ENCODE data around the gene EFHD2. TPM values are rescaled to one million over a fixed set of nuclear protein-coding genes. Genes with fewer than 3 reads are reported as not detected.

The EFHD2 gene
- total RNA-seq (2021) (129 and 160 TPM in 2 replicates), Bru-seq, nascent RNA (percentile 81 among the genes with signal in this experiment), BruChase-seq, experiment 1, labeled RNA remaining after a 2-hour chase (percentile 83 among the genes with signal in this experiment), BruChase-seq, experiment 2, labeled RNA remaining after a 6-hour chase (percentile 96 among the genes with signal in this experiment)
- long read RNA-seq, transcript EFHD2-201 (4 exons, 2,419 nt), result major isoform, 385 of 477 reads
- long read RNA-seq, partial matches to known transcripts, result 62 of 477 reads
- long read RNA-seq, other reads (novel, unspliced or antisense), result 30 of 477 reads

GRCh38 chr1:15409388-15410222, at the start of gene EFHD2:
Gene EFHD2, plus strand, starts transcription at chr1:15409888. Its CDS starts 84 bp downstream, at chr1:15409972.
- no peaks in the 10 kb centered on the region for H3K27me3 ChIP-seq (ENCODE audit: insufficient read depth, low read depth)
- H3K9me2 ChIP-seq (ENCODE audit: insufficient read depth), result no peaks in the 10 kb centered on the region
- H3K4me3 ChIP-seq, result peak within 1 kb of the TSS; percentile 75
- peak within 1 kb of the TSS; percentile 34; the same call in 1 of the 2 replicates for H3K27ac ChIP-seq
- H4K20me1 ChIP-seq (ENCODE audit: insufficient read depth), result peaks cover 6% of the 10 kb centered on the region
- H3K4me2 ChIP-seq, result peak within 1 kb of the TSS; percentile 94
- CTCF ChIA-PET, result interaction anchor here (0.6 kb wide), 1 partner anchor 125 kb away, joined by 3 read pairs; no protein-coding TSS in a partner anchor
- H2AFZ ChIP-seq, result peak within 1 kb of the TSS; percentile 52; the same call in 1 of the 2 replicates
- peaks cover 16% of the 10 kb centered on the region for H3K4me1 ChIP-seq (replicated peaks; ENCODE audit: insufficient read depth)
- H3K79me2 ChIP-seq (ENCODE audit: low read depth), result peaks cover 46% of the 10 kb centered on the region
- POLR2A ChIA-PET (ENCODE audit: unreplicated experiment), result interaction anchor here (0.5 to 0.7 kb wide), 3 partner anchors 17 to 86 kb away, joined by 4 read pairs; no protein-coding TSS in a partner anchor
- no peaks in the 10 kb centered on the region for H3K9me3 ChIP-seq (ENCODE audit: insufficient read depth, low read depth)
- TF ChIP-seq EZH2 (IDR thresholded peaks at IDR 0.05; ENCODE audit: low read depth) (no peak), CTCF (conservative IDR thresholded peaks at IDR 0.05) (no peak)
- peak; percentile 42 to 80 for DNase-seq
- BruUV-seq (replicated peaks), result no TSS peak
- intact Hi-C loops (cut with micrococcal nuclease; ENCODE audit: unreplicated experiment), result no loop called here
- H3K36me3 ChIP-seq (ENCODE audit: low read depth), result no peaks in the 10 kb centered on the region
- peaks cover 11% of the 10 kb centered on the region; the same call in 1 of the 2 replicates for H3F3A ChIP-seq (ENCODE audit: insufficient read depth, low read depth)

- Histone ChIP-seq H3K36me3 (ENCODE audit: low read depth) (no peaks in the 10 kb centered on the region), H3F3A (ENCODE audit: insufficient read depth, low read depth) (peaks cover 15% of the 10 kb centered on the region), H3K27ac (no peak overlapping the region), H3K4me3 (no peak overlapping the region), H4K20me1 (ENCODE audit: insufficient read depth) (no peaks in the 10 kb centered on the region), H3K79me2 (ENCODE audit: low read depth) (no peaks in the 10 kb centered on the region), H3K4me2 (no peak overlapping the region), H3K9me3 (ENCODE audit: insufficient read depth, low read depth) (no peaks in the 10 kb centered on the region), H2AFZ (no peak overlapping the region), H3K4me1 (replicated peaks; ENCODE audit: insufficient read depth) (peaks cover 21% of the 10 kb centered on the region), H3K9me2 (ENCODE audit: insufficient read depth) (no peaks in the 10 kb centered on the region), H3K27me3 (ENCODE audit: insufficient read depth, low read depth) (no peaks in the 10 kb centered on the region)
- no peak for DNase-seq
- intact Hi-C loops (cut with micrococcal nuclease; ENCODE audit: unreplicated experiment), result no loop called here
- ChIA-PET POLR2A (ENCODE audit: unreplicated experiment) (no interaction called here), CTCF (no interaction called here)
- BruUV-seq (replicated peaks), result no TSS peak
- TF ChIP-seq CTCF (conservative IDR thresholded peaks at IDR 0.05), result no peak
- TF ChIP-seq EZH2 (IDR thresholded peaks at IDR 0.05; ENCODE audit: low read depth), result no peak
These were observed 49.0 kb upstream of the EFHD2 start for GRCh38 chr1:15360700-15361099.

- H3K27me3 ChIP-seq (ENCODE audit: insufficient read depth, low read depth), result no peaks in the 10 kb centered on the region
- ChIA-PET POLR2A (ENCODE audit: unreplicated experiment) (no interaction called here), CTCF (no interaction called here)
- peaks cover 6% of the 10 kb centered on the region for H3K4me1 ChIP-seq (replicated peaks; ENCODE audit: insufficient read depth)
- no peak overlapping the region for H3K4me3 ChIP-seq
- H2AFZ ChIP-seq, result no peak overlapping the region
- H4K20me1 ChIP-seq (ENCODE audit: insufficient read depth), result no peaks in the 10 kb centered on the region
- no peak for TF ChIP-seq CTCF (conservative IDR thresholded peaks at IDR 0.05)
- TF ChIP-seq EZH2 (IDR thresholded peaks at IDR 0.05; ENCODE audit: low read depth), result no peak
- no peaks in the 10 kb centered on the region for H3K9me3 ChIP-seq (ENCODE audit: insufficient read depth, low read depth)
- H3K79me2 ChIP-seq (ENCODE audit: low read depth), result no peaks in the 10 kb centered on the region
- no peak overlapping the region for H3K4me2 ChIP-seq
- intact Hi-C loops (cut with micrococcal nuclease; ENCODE audit: unreplicated experiment), result no loop called here
- no peaks in the 10 kb centered on the region for H3K36me3 ChIP-seq (ENCODE audit: low read depth)
- no peaks in the 10 kb centered on the region for H3K9me2 ChIP-seq (ENCODE audit: insufficient read depth)
- no peak for DNase-seq
- no TSS peak for BruUV-seq (replicated peaks)
- H3K27ac ChIP-seq, result no peak overlapping the region
- H3F3A ChIP-seq (ENCODE audit: insufficient read depth, low read depth), result 0 out of 2 replicates have a peak, but pooled peaks cover under 1% of the 10 kb centered on the region
These were observed 47.5 kb upstream of the EFHD2 start for GRCh38 chr1:15362096-15362736.

All from PC-9 (cell line).